ENCODE measurements around the gene NPAS2.

DNA sequence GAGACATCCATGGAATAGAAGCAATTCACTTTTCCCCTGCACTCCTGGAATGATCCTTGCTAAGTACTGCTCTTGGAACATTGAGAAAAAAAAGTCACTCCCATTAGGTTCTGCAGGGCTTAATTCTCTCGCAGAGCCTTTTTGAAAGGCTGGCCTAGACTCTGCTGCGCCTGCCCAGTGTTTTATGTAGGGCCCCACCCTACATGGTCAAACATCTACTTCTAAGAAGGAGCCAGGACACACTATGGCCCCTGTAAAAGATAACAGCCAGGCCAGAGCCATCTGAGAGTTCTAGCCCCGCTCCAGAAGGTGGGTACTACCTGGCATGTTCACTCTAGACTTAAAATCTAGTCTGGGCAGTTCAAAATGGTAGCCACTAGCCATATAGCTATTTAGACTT is 30.6 kb upstream of the NPAS2 start:
- TF ChIP-seq SUZ12 (IDR thresholded peaks at IDR 0.05) = no peak
- no peak for TF ChIP-seq FOXM1 (IDR thresholded peaks at IDR 0.05; ENCODE audit: borderline replicate concordance)
- TF ChIP-seq SP1 (IDR thresholded peaks at IDR 0.05) = no peak
- TF ChIP-seq ARNT (IDR thresholded peaks at IDR 0.05) = no peak
- no peak for TF ChIP-seq ZNF384 (IDR thresholded peaks at IDR 0.05)
- no peak for TF ChIP-seq BHLHE40 (IDR thresholded peaks at IDR 0.05; ENCODE audit: borderline replicate concordance)
- TF ChIP-seq TARDBP (IDR thresholded peaks at IDR 0.05) = no peak
- no peak for TF ChIP-seq NFRKB (IDR thresholded peaks at IDR 0.05)
- TF ChIP-seq, protein P1, sequence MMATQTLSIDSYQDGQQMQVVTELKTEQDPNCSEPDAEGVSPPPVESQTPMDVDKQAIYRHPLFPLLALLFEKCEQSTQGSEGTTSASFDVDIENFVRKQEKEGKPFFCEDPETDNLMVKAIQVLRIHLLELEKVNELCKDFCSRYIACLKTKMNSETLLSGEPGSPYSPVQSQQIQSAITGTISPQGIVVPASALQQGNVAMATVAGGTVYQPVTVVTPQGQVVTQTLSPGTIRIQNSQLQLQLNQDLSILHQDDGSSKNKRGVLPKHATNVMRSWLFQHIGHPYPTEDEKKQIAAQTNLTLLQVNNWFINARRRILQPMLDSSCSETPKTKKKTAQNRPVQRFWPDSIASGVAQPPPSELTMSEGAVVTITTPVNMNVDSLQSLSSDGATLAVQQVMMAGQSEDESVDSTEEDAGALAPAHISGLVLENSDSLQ (IDR thresholded peaks at IDR 0.05) = no peak
- TF ChIP-seq ELF4 (IDR thresholded peaks at IDR 0.05) = no peak
- no peak for TF ChIP-seq FOXA1 (IDR thresholded peaks at IDR 0.05)
- TF ChIP-seq FOXK2 (IDR thresholded peaks at IDR 0.05) = no peak

Data from HEK293T (cell line).